ENCODE results near the gene CXCL9. TPM values are rescaled to one million over a fixed set of nuclear protein-coding genes. Genes with fewer than 3 reads are reported as not detected.

CXCL9 gene
- total RNA-seq, 1 experiment from 2014 or later: not detected

- no TSS peak for BruUV-seq (replicated peaks)
- ChIA-PET CTCF (no interaction called here), POLR2A (no interaction called here)
- DNase-seq (ENCODE audit: low read depth, low spot score): no peak
- ATAC-seq: no peak
- Histone ChIP-seq H3K4me1 (ENCODE audit: control insufficient read depth, insufficient read depth, low read length) (no peaks in the 10 kb centered on the region), H3K27me3 (ENCODE audit: control insufficient read depth, insufficient read depth, low read length) (peaks cover 4% of the 10 kb centered on the region), H3K9me3 (ENCODE audit: control insufficient read depth, insufficient read depth, low read depth, low read length) (no peaks in the 10 kb centered on the region), H3K36me3 (ENCODE audit: control insufficient read depth, insufficient read depth, low read length) (no peaks in the 10 kb centered on the region), H3K27ac (ENCODE audit: low read length) (no peak overlapping the region), H3K4me3 (ENCODE audit: low read depth in 2 of 2, low read length in 2 of 2) (no peak overlapping the region)
- intact Hi-C loops (cut with micrococcal nuclease; ENCODE audit: unreplicated experiment): no loop called here
- no peak for TF ChIP-seq CTCF (IDR thresholded peaks at IDR 0.05)
- no peak for TF ChIP-seq POLR2AphosphoS5 (IDR thresholded peaks at IDR 0.05; ENCODE audit: low read depth, low read length)
- no peak for TF ChIP-seq SIN3A (IDR thresholded peaks at IDR 0.05; ENCODE audit: borderline replicate concordance, insufficient read depth, low read depth, low read length)
- in situ Hi-C loops (cut with HindIII; ENCODE audit: low pct_unique_long_range_greater_than_20kb, low sequenced_read_pairs): no loop called here
These were observed 15.4 kb upstream of the CXCL9 start for GRCh38 chr4:76022677-76023076.

- no peak overlapping the region for H3K27ac ChIP-seq (ENCODE audit: low read length)
- H3K4me3 ChIP-seq (ENCODE audit: low read depth in 2 of 2, low read length in 2 of 2): no peak overlapping the region
- no peak for ATAC-seq
- no TSS peak for BruUV-seq (replicated peaks)
- POLR2A ChIA-PET: no interaction called here
- in situ Hi-C loops (cut with HindIII; ENCODE audit: low pct_unique_long_range_greater_than_20kb, low sequenced_read_pairs): no loop called here
- no peak for TF ChIP-seq REST (IDR thresholded peaks at IDR 0.05; ENCODE audit: insufficient read depth in 1 of 2, low read depth in 2 of 2, low read length in 1 of 2)
- no peak for TF ChIP-seq TCF7L2 (IDR thresholded peaks at IDR 0.05; ENCODE audit: low read depth, low read length)
- no peak for TF ChIP-seq POLR2AphosphoS5 (IDR thresholded peaks at IDR 0.05; ENCODE audit: low read depth, low read length)
- TF ChIP-seq SIN3A (IDR thresholded peaks at IDR 0.05; ENCODE audit: borderline replicate concordance, insufficient read depth, low read depth, low read length): no peak
- no peak for TF ChIP-seq CTCF (IDR thresholded peaks at IDR 0.05)
- CTCF ChIA-PET: no interaction called here
- intact Hi-C loops (cut with micrococcal nuclease; ENCODE audit: unreplicated experiment): no loop called here
- no peaks in the 10 kb centered on the region for H3K4me1 ChIP-seq (ENCODE audit: control insufficient read depth, insufficient read depth, low read length)
- H3K36me3 ChIP-seq (ENCODE audit: control insufficient read depth, insufficient read depth, low read length): no peaks in the 10 kb centered on the region
- peaks cover 4% of the 10 kb centered on the region for H3K27me3 ChIP-seq (ENCODE audit: control insufficient read depth, insufficient read depth, low read length)
- DNase-seq (ENCODE audit: low read depth, low spot score): no peak
- H3K9me3 ChIP-seq (ENCODE audit: control insufficient read depth, insufficient read depth, low read depth, low read length): no peaks in the 10 kb centered on the region
These were observed 14.7 kb upstream of the CXCL9 start for GRCh38 chr4:76022031-76022430.
